ENCODE results near the gene ZNF608. TPM values are rescaled to one million over a fixed set of nuclear protein-coding genes. Genes with fewer than 3 reads are reported as not detected.
A peak's percentile ranks its signal among the peaks of the same experiment; 100 is the strongest.

ZNF608 gene
- total and polyA plus RNA-seq, 9 of the 15 experiments (the other 6 are each of a cell fraction or from before 2014, with no cell fraction given): 0.38 to 1.5 (median 1.00) TPM

DNA sequence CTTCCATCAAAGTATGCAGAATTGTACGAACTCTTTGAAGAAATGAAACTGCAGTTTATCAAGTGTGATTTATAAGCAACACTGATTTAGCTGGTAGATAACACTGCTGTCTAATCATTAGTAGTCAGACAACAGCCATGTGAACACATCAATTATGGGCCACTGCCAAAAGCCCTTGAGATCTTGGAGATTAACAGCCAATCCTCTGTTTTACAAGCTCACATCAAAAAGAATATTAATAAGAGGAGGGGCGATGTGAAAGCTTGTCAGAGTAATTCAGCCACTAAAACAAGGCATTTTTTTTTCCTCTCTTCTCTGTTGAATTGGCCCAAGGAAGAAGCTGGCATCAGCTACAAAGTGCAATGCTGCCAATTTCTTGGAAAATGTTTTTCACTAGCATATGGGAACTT, 28.1 kb downstream of the ZNF608 start (continued):
- TF ChIP-seq PBX2 (CRISPR knock-in tag; IDR thresholded peaks at IDR 0.05; ENCODE audit: low read depth) (no peak), PBX2 (tag; conservative IDR thresholded peaks at IDR 0.05; ENCODE audit: low read depth) (peak; percentile 55; the same call in 1 of the 2 replicates), TRIM28 (IDR thresholded peaks at IDR 0.05) (no peak), GTF2F1 (IDR thresholded peaks at IDR 0.05; ENCODE audit: low read depth, low read length) (no peak), MEIS2 (IDR thresholded peaks at IDR 0.05; ENCODE audit: partially characterized antibody) (peak; percentile 61), ZC3H8 (IDR thresholded peaks at IDR 0.05) (no peak)

DNA sequence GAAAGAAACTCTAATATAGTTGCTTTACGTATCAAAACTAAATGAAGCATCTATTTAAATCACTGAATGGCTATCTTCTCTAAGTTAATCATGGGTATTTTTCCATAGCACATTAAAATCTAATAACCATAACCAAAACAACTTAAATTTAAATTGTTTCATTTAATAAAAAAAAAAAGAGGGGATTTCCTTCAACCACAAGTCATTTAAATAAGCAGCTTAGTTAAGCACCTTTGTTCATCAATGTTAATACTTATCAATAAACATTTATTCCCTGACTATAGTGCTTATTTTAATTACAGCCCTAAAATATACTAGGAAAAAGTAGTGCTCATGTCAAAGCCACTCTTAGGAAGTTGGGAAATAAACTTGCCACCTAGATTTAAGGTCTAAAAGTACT, 30.3 kb downstream of the ZNF608 start:
- CTCF ChIA-PET (ENCODE audit: low intra/inter-chr PET ratio): no interaction called here
- peaks cover 0 to 14% of the 10 kb centered on the region in 2 experiments; a peak in 2 of 5 replicates for H3K4me1 ChIP-seq (replicated peaks in 1 of 2; ENCODE audit: control insufficient read depth in 2 of 2, insufficient read depth in 2 of 2, low read length in 2 of 2)
- H3K27ac ChIP-seq (ENCODE audit: extremely low read depth, low read depth, low read length): no peak overlapping the region
- no peaks in the 10 kb centered on the region for H3K36me3 ChIP-seq (ENCODE audit: control insufficient read depth, insufficient read depth, low read length)
- ATAC-seq (no peak), FAIRE-seq (no peak), DNase-seq (ENCODE audit: extremely low read depth in 1 of 4, low spot score in 3 of 4) (no peak)
- H3K4me3 ChIP-seq: no peak overlapping the region
- no TSS peak for BruUV-seq (replicated peaks)
- H3K9ac ChIP-seq (ENCODE audit: insufficient read depth in 1 of 2, low read depth in 2 of 2, low read length in 2 of 2): no peak overlapping the region
- H2AFZ ChIP-seq (ENCODE audit: low read depth, low read length): no peak overlapping the region
- in situ Hi-C loops (cut with MboI): no loop called here
- POLR2A ChIA-PET: interaction anchor here (1.1 kb wide), 1 partner anchor 9 kb away, joined by 4 read pairs; no protein-coding TSS in a partner anchor
- no peak overlapping the region for H3K4me2 ChIP-seq (ENCODE audit: insufficient read depth, low read length)
- H3K27me3 ChIP-seq (ENCODE audit: control insufficient read depth in 2 of 2, insufficient read depth in 2 of 2, low read length in 2 of 2): no peaks in the 10 kb centered on the region
- H3K9me1 ChIP-seq (ENCODE audit: control insufficient read depth, insufficient read depth, low read length): no peaks in the 10 kb centered on the region
- intact Hi-C loops (cut with micrococcal nuclease): no loop called here
- no peaks in the 10 kb centered on the region for H4K20me1 ChIP-seq (replicated peaks; ENCODE audit: control insufficient read depth, insufficient read depth, low read length)
- WGBS (ENCODE audit: insufficient coverage, low coverage, missing lambda C conversion rate): 88% methylated on average over 1 of the region's 1 CpG
- no peak for TF ChIP-seq STAT5B (CRISPR knock-in tag; IDR thresholded peaks at IDR 0.05)
- TF ChIP-seq, protein P1, sequence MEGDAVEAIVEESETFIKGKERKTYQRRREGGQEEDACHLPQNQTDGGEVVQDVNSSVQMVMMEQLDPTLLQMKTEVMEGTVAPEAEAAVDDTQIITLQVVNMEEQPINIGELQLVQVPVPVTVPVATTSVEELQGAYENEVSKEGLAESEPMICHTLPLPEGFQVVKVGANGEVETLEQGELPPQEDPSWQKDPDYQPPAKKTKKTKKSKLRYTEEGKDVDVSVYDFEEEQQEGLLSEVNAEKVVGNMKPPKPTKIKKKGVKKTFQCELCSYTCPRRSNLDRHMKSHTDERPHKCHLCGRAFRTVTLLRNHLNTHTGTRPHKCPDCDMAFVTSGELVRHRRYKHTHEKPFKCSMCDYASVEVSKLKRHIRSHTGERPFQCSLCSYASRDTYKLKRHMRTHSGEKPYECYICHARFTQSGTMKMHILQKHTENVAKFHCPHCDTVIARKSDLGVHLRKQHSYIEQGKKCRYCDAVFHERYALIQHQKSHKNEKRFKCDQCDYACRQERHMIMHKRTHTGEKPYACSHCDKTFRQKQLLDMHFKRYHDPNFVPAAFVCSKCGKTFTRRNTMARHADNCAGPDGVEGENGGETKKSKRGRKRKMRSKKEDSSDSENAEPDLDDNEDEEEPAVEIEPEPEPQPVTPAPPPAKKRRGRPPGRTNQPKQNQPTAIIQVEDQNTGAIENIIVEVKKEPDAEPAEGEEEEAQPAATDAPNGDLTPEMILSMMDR (IDR thresholded peaks at IDR 0.05 in 2 of 3, conservative IDR thresholded peaks at IDR 0.05 in 1 of 3; ENCODE audit: insufficient read depth in 2 of 3, low read depth in 1 of 3, low read length in 3 of 3): no peak
- no peak for TF ChIP-seq LARP7 (IDR thresholded peaks at IDR 0.05)
- TF ChIP-seq ZNF79 (CRISPR knock-in tag; IDR thresholded peaks at IDR 0.05; ENCODE audit: low read depth): no peak
- TF ChIP-seq KDM1A (IDR thresholded peaks at IDR 0.05): no peak
- no peak for TF ChIP-seq BRD4 (IDR thresholded peaks at IDR 0.05)
- TF ChIP-seq ZNF436 (CRISPR knock-in tag; IDR thresholded peaks at IDR 0.05): no peak
- TF ChIP-seq OTX1 (CRISPR knock-in tag; IDR thresholded peaks at IDR 0.05): no peak
- no peak for TF ChIP-seq DNMT1 (IDR thresholded peaks at IDR 0.05)
- TF ChIP-seq ZNF146 (CRISPR knock-in tag; IDR thresholded peaks at IDR 0.05; ENCODE audit: unreplicated experiment): no peak
- H3K79me2 ChIP-seq (ENCODE audit: control insufficient read depth, insufficient read depth, low read length): no peaks in the 10 kb centered on the region
- H3K9me3 ChIP-seq (replicated peaks; ENCODE audit: control insufficient read depth, insufficient read depth, low read depth, low read length): no peaks in the 10 kb centered on the region
